ENCODE results near the gene ATP8B1. TPM values are rescaled to one million over a fixed set of nuclear protein-coding genes. Genes with fewer than 3 reads are reported as not detected.

Gene ATP8B1
- total and polyA plus RNA-seq, 2 of the 4 experiments (the other 2 are of a cell fraction): 64.3 to 136 TPM

DNA sequence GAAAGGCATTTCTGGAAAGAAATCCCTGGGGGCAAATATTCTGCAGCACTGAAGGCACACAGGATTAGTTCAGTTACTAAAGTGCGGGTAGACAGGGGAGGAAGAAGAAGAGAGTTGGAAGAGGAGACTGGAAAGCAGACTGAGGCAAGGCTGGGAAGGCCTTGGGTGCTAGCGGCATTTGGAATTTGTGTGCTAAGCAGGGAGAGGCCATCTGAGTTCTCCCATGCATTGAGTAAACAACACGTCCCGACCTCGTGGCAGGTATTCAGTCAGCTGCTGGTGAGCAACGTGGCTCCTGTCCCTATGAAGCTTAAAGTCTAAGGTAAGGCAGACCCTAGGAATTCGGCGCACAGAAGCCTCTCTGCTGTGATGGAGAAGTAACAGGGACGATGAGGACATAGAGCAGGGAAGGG is 30.7 kb downstream of the ATP8B1 start:
- no peak overlapping the region for H3K27ac ChIP-seq (ENCODE audit: insufficient read depth, low read length)

More for the DNA sequence above, 30.7 kb downstream of the ATP8B1 start:
- 0 out of 2 replicates have a peak overlapping the region, but pooled peaks have one; percentile 0 for H3K23ac ChIP-seq (ENCODE audit: low read depth, low read length)
- H2BK15ac ChIP-seq (ENCODE audit: low read depth, low read length): no peak overlapping the region
- no peak overlapping the region for H3K56ac ChIP-seq (ENCODE audit: extremely low read depth, insufficient read depth, low read length)
- no TSS peak for BruUV-seq (replicated peaks)
- ChIA-PET CTCF (no interaction called here), POLR2A (ENCODE audit: unreplicated experiment) (no interaction called here)
- peaks cover 17% of the 10 kb centered on the region for H3K4me1 ChIP-seq (ENCODE audit: control insufficient read depth, insufficient read depth, low read length)
- TF ChIP-seq POLR2A (IDR thresholded peaks at IDR 0.05; ENCODE audit: low read depth, low read length) (no peak), RCOR1 (IDR thresholded peaks at IDR 0.05; ENCODE audit: insufficient replicate concordance, low read length) (no peak), MXI1 (IDR thresholded peaks at IDR 0.05; ENCODE audit: borderline replicate concordance, low read depth, low read length) (no peak), RAD21 (IDR thresholded peaks at IDR 0.05; ENCODE audit: low read length) (no peak), MAFK (IDR thresholded peaks at IDR 0.05; ENCODE audit: low read depth, low read length) (no peak), CTCF (conservative IDR thresholded peaks at IDR 0.05; ENCODE audit: low read depth, low read length) (no peak), CEBPB (IDR thresholded peaks at IDR 0.05; ENCODE audit: low read depth, low read length) (no peak), BHLHE40 (IDR thresholded peaks at IDR 0.05; ENCODE audit: low read depth, low read length) (no peak), NFE2L2 (IDR thresholded peaks at IDR 0.05; ENCODE audit: low read depth, low read length) (no peak), FOS (IDR thresholded peaks at IDR 0.05; ENCODE audit: low read depth, low read length) (no peak), ELK1 (IDR thresholded peaks at IDR 0.05; ENCODE audit: borderline replicate concordance, low read depth, low read length) (no peak), MAZ (IDR thresholded peaks at IDR 0.05; ENCODE audit: borderline replicate concordance, low read depth, low read length) (no peak), CHD1 (IDR thresholded peaks at IDR 0.05; ENCODE audit: low read depth, low read length) (no peak), RFX5 (IDR thresholded peaks at IDR 0.05; ENCODE audit: low read depth, low read length) (no peak), SMC3 (IDR thresholded peaks at IDR 0.05; ENCODE audit: low read depth, low read length) (no peak)
- TF ChIP-seq, protein P1, sequence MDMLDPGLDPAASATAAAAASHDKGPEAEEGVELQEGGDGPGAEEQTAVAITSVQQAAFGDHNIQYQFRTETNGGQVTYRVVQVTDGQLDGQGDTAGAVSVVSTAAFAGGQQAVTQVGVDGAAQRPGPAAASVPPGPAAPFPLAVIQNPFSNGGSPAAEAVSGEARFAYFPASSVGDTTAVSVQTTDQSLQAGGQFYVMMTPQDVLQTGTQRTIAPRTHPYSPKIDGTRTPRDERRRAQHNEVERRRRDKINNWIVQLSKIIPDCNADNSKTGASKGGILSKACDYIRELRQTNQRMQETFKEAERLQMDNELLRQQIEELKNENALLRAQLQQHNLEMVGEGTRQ (IDR thresholded peaks at IDR 0.05; ENCODE audit: low read depth, low read length): no peak
- H3K9me3 ChIP-seq (ENCODE audit: control insufficient read depth, insufficient read depth, low read length): no peaks in the 10 kb centered on the region
- DNase-seq (no peak), ATAC-seq (ENCODE audit: low read depth) (no peak)
- WGBS, 2 experiments (ENCODE audit: extremely low coverage in 2 of 2, insufficient read length in 1 of 2): 73% methylated on average over 7 of the region's 9 CpGs; no CpG with 5 or more reads in 1 of the 2 experiments
- no peak overlapping the region for H2AK9ac ChIP-seq (replicated peaks; ENCODE audit: low read depth, low read length, poor library complexity)
- intact Hi-C loops (cut with micrococcal nuclease): no loop called here
- H2AFZ ChIP-seq (replicated peaks; ENCODE audit: low read length, poor library complexity): no peak overlapping the region
- H2BK120ac ChIP-seq (ENCODE audit: low read depth, low read length): no peak overlapping the region
- H4K91ac ChIP-seq (ENCODE audit: insufficient read depth, low read depth, low read length): no peak overlapping the region
- peaks cover 43% of the 10 kb centered on the region for H3K9me1 ChIP-seq (ENCODE audit: insufficient read depth, low read length)
- no peak overlapping the region for H2BK5ac ChIP-seq (ENCODE audit: low read depth, low read length, poor library complexity, severe bottlenecking)
- H3K9ac ChIP-seq (ENCODE audit: low read depth, low read length): no peak overlapping the region
- H3K27me3 ChIP-seq (ENCODE audit: control insufficient read depth, insufficient read depth, low read length): no peaks in the 10 kb centered on the region
- no peak overlapping the region for H3K18ac ChIP-seq (ENCODE audit: low read depth, low read length)
- 0 out of 4 replicates have a peak overlapping the region, but pooled peaks of 1 of the 2 experiments have one; percentile 1 for H4K8ac ChIP-seq (ENCODE audit: low read depth in 2 of 2, low read length in 2 of 2)
- dilution Hi-C loops (cut with HindIII; ENCODE audit: low sequenced_read_pairs, unreplicated experiment): no loop called here
- peaks cover 73% of the 10 kb centered on the region for H4K20me1 ChIP-seq (ENCODE audit: insufficient read depth, low read length)
- H3K36me3 ChIP-seq (ENCODE audit: control insufficient read depth, insufficient read depth, low read length): no peaks in the 10 kb centered on the region
- H3K4me3 ChIP-seq (ENCODE audit: insufficient read depth, low read depth, low read length): no peak overlapping the region
- H3K4me2 ChIP-seq (ENCODE audit: low read depth, low read length): no peak overlapping the region
- in situ Hi-C loops (cut with MboI; ENCODE audit: low sequenced_read_pairs): no loop called here
- no peak overlapping the region for H4K5ac ChIP-seq (ENCODE audit: low read depth, low read length)
- H2BK20ac ChIP-seq (ENCODE audit: low read depth, low read length): no peak overlapping the region
- 0 out of 2 replicates have a peak overlapping the region, but pooled peaks have one; percentile 34 for H3K14ac ChIP-seq (replicated peaks; ENCODE audit: low read depth, low read length)
- H3K79me1 ChIP-seq (ENCODE audit: low read depth in 1 of 2, low read length in 2 of 2): peaks cover 53 to 86% of the 10 kb centered on the region in 2 experiments
- H2AK5ac ChIP-seq (ENCODE audit: low read depth, low read length): peak overlapping the region; percentile 5; the same call in 1 of the 2 replicates
- no peak overlapping the region for H3K4ac ChIP-seq (ENCODE audit: low read depth, low read length)
